MCF 10A (cell line): ENCODE data around the gene ONECUT1. TPM values are rescaled to one million over a fixed set of nuclear protein-coding genes. Genes with fewer than 3 reads are reported as not detected.

Experiments
- BruUV-seq: library from RNA; stranded (reverse); fragments of 400-500 nt; replicated peaks from 2 replicates; lab custom pipeline; 2021; lab: Mats Ljungman, UMichigan
- CTCF ChIA-PET: fragments of 300-600 bp; sonication (Branson Sonifier 250); formaldehyde crosslinking; extraction: SDS; loops from one replicate; lab custom pipeline; 2021; ENCODE audit warnings: antibody characterized with exemption, inconsistent platforms; lab: Yijun Ruan, JAX
- POLR2A ChIA-PET: fragments of 300-600, 350-650 bp; sonication (Branson Sonifier 250); formaldehyde crosslinking; extraction: SDS; loops from one replicate; lab custom pipeline; 2020; ENCODE audit warnings: antibody characterized with exemption, inconsistent platforms; lab: Yijun Ruan, JAX
- DNase-seq: peaks from one replicate; pipeline ENCODE4 v3.0.0-alpha.2; 2018; ENCODE audit not compliant: unreplicated experiment
- H3K27ac Mint-ChIP-seq: one replicate; pipeline ENCODE4 v1.8.0; 2022; ENCODE audit warnings: mild to moderate bottlenecking, low read depth, mixed read lengths; ENCODE audit not compliant: unreplicated experiment
- H3K27me3 Mint-ChIP-seq: one replicate; pipeline ENCODE4 v1.8.0; 2022; ENCODE audit warnings: mixed read lengths; ENCODE audit not compliant: insufficient read depth, unreplicated experiment
- H3K36me3 Mint-ChIP-seq: one replicate; pipeline ENCODE4 v1.8.0; 2022; ENCODE audit warnings: mild to moderate bottlenecking, moderate library complexity, mixed read lengths; ENCODE audit not compliant: insufficient read depth, unreplicated experiment
- H3K4me1 Mint-ChIP-seq: one replicate; pipeline ENCODE4 v1.8.0; 2022; ENCODE audit warnings: mixed read lengths; ENCODE audit not compliant: insufficient read depth, unreplicated experiment
- H3K4me3 Mint-ChIP-seq: one replicate; pipeline ENCODE4 v1.8.0; 2022; ENCODE audit warnings: mild to moderate bottlenecking, moderate library complexity, mixed read lengths; ENCODE audit not compliant: unreplicated experiment
- H3K9me3 Mint-ChIP-seq: one replicate; pipeline ENCODE4 v1.8.0; 2022; ENCODE audit warnings: mixed read lengths; ENCODE audit not compliant: unreplicated experiment
- CTCF ChIP-seq: fragments of 200-600 bp; IDR thresholded peaks from one replicate; pipeline ENCODE4 v1.8.0; 2022; ENCODE audit warnings: antibody characterized with exemption, mild to moderate bottlenecking; ENCODE audit not compliant: unreplicated experiment
- intact Hi-C: fragments of 100-400 bp; cut with micrococcal nuclease; formaldehyde crosslinking; loops from 2 replicates; pipeline ENCODE4 v1.14.1; 2022
- total RNA-seq: library from RNA; stranded (reverse); gene quantifications from 2 replicates; pipeline ENCODE4 v1.2.3, GENCODE V29; 2022

The ONECUT1 gene
- total RNA-seq, 1 experiment from 2014 or later, result not detected

- no peaks in the 10 kb centered on the region for H3K4me1 Mint-ChIP-seq
- CTCF ChIA-PET, result interaction anchor here (0.6 to 2.2 kb wide), 2 partner anchors 9 kb away, joined by 3 to 11 read pairs; no protein-coding TSS in a partner anchor
- DNase-seq, result no peak
- intact Hi-C loops, result no loop called here
- TF ChIP-seq CTCF, result no peak
- POLR2A ChIA-PET, result no interaction called here
- H3K4me3 Mint-ChIP-seq, result peak overlapping the region; percentile 71
- H3K36me3 Mint-ChIP-seq, result no peaks in the 10 kb centered on the region
- peaks cover 76% of the 10 kb centered on the region for H3K27me3 Mint-ChIP-seq
- no TSS peak for BruUV-seq
- H3K27ac Mint-ChIP-seq, result no peak overlapping the region
- H3K9me3 Mint-ChIP-seq, result no peaks in the 10 kb centered on the region
Observed at GRCh38 chr15:52789008-52789600, 1.0 kb downstream of the ONECUT1 start.

- no peak for DNase-seq
- H3K4me3 Mint-ChIP-seq, result peak overlapping the region; percentile 71
- H3K9me3 Mint-ChIP-seq, result no peaks in the 10 kb centered on the region
- POLR2A ChIA-PET, result no interaction called here
- H3K36me3 Mint-ChIP-seq, result no peaks in the 10 kb centered on the region
- CTCF ChIA-PET, result interaction anchor here (2.2 kb wide), 1 partner anchor 8 kb away, joined by 11 read pairs; no protein-coding TSS in a partner anchor
- no peak overlapping the region for H3K27ac Mint-ChIP-seq
- peaks cover 76% of the 10 kb centered on the region for H3K27me3 Mint-ChIP-seq
- no peaks in the 10 kb centered on the region for H3K4me1 Mint-ChIP-seq
- TF ChIP-seq CTCF, result no peak
- no TSS peak for BruUV-seq
- intact Hi-C loops, result no loop called here
Observed at GRCh38 chr15:52788099-52788986, 1.8 kb downstream of the ONECUT1 start.

- H3K36me3 Mint-ChIP-seq, result no peaks in the 10 kb centered on the region
- POLR2A ChIA-PET, result no interaction called here
Observed at GRCh38 chr15:52787549-52788098, 2.5 kb downstream of the ONECUT1 start.

More at GRCh38 chr15:52787549-52788098, 2.5 kb downstream of the ONECUT1 start:
- intact Hi-C loops, result no loop called here
- Mint-ChIP-seq H3K27ac (no peak overlapping the region), H3K9me3 (no peaks in the 10 kb centered on the region), H3K4me1 (no peaks in the 10 kb centered on the region), H3K4me3 (no peak overlapping the region), H3K27me3 (peaks cover 76% of the 10 kb centered on the region)
- CTCF ChIA-PET, result no interaction called here
- BruUV-seq, result no TSS peak
- TF ChIP-seq CTCF, result no peak
- DNase-seq, result no peak
